ENCODE measurements around the gene CCDC134. TPM values are rescaled to one million over a fixed set of nuclear protein-coding genes. Genes with fewer than 3 reads are reported as not detected.

Gene CCDC134
- total RNA-seq, 1 donor from 2014 or later, result 7.3 TPM

- Histone ChIP-seq H3K36me3 (no peaks in the 10 kb centered on the region), H3K27ac (peak overlapping the region; percentile 63), H3K27me3 (no peaks in the 10 kb centered on the region), H3K9me3 (no peaks in the 10 kb centered on the region), H3K4me1 (peaks cover 13% of the 10 kb centered on the region), H3K4me3 (no peak overlapping the region)
- DNase-seq, result no peak
- intact Hi-C loops (cut with DNase I), result loop anchor here (10.0 kb wide), 1 partner anchor 119 kb away; the partner anchor contains the start of gene CENPM
- ATAC-seq, result no peak
- TF ChIP-seq CTCF (IDR thresholded peaks at IDR 0.05), result no peak
These were observed 24.9 kb downstream of the CCDC134 start for GRCh38 chr22:41825376-41825775.

DNA sequence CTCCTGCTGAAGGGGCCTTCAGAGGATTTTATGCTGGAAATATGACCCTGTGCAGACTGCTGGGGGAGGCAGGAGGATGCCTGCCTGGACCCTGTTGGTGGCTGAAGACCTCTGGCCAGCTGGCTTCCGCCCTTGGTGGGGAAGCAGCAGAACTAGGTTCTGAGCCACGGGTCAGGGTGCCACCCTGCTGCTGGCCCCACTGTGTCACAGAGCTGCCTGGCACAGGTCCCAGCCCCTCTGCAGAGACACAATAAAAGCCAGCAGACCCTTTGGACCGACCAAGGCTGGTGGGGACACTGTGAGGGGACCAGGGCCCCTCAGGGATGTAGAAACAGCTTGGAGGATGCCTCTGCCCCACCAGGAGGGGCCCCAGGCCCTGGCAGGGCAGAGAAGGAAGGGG is 25.5 kb downstream of the CCDC134 start:
- Histone ChIP-seq H3K27ac (peak overlapping the region; percentile 63), H3K4me1 (peaks cover 13% of the 10 kb centered on the region), H3K36me3 (no peaks in the 10 kb centered on the region), H3K27me3 (no peaks in the 10 kb centered on the region), H3K9me3 (no peaks in the 10 kb centered on the region), H3K4me3 (no peak overlapping the region)
- DNase-seq (no peak), ATAC-seq (no peak)
- TF ChIP-seq CTCF (IDR thresholded peaks at IDR 0.05), result no peak
- intact Hi-C loops (cut with DNase I), result loop anchor here (10.0 kb wide), 1 partner anchor 119 kb away; the partner anchor contains the start of gene CENPM

- intact Hi-C loops (cut with DNase I), result loop anchor here (10.0 kb wide), 1 partner anchor 118 kb away; the partner anchor contains the start of gene CENPM
- DNase-seq, result no peak
- peak; percentile 14 for ATAC-seq
- Histone ChIP-seq H3K36me3 (no peaks in the 10 kb centered on the region), H3K4me3 (no peak overlapping the region), H3K27ac (no peak overlapping the region), H3K9me3 (no peaks in the 10 kb centered on the region), H3K27me3 (no peaks in the 10 kb centered on the region), H3K4me1 (peaks cover 13% of the 10 kb centered on the region)
- TF ChIP-seq CTCF (IDR thresholded peaks at IDR 0.05), result no peak
These were observed 26.2 kb downstream of the CCDC134 start for GRCh38 chr22:41826430-41827383.

DNA sequence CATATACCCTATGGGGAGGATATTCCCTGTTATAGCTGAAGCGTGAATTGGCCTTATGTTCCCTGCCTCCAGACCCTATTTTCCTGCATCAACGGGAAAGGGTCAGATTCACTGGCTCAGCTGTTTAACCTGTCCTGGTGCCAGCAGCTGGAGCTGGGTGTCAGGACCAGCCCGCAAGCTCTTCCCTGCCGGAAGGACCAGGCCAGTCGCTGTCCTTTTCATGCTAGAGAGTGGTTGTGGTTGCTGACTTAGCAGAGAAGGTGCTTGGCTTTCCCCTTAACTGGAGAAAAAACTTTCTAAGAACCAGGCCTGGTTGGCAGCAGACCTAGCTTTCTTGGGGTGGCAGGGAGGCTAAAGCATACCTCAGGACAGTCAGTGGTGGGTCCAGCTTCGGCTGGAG is 27.2 kb downstream of the CCDC134 start:
- Histone ChIP-seq H3K27me3 (no peaks in the 10 kb centered on the region), H3K27ac (no peak overlapping the region), H3K4me3 (no peak overlapping the region), H3K4me1 (peaks cover 13% of the 10 kb centered on the region), H3K36me3 (no peaks in the 10 kb centered on the region), H3K9me3 (no peaks in the 10 kb centered on the region)
- intact Hi-C loops (cut with DNase I), result loop anchor here (10.0 kb wide), 1 partner anchor 117 kb away; the partner anchor contains the start of gene CENPM
- no peak for DNase-seq
- no peak for TF ChIP-seq CTCF (IDR thresholded peaks at IDR 0.05)
- ATAC-seq, result no peak

DNA sequence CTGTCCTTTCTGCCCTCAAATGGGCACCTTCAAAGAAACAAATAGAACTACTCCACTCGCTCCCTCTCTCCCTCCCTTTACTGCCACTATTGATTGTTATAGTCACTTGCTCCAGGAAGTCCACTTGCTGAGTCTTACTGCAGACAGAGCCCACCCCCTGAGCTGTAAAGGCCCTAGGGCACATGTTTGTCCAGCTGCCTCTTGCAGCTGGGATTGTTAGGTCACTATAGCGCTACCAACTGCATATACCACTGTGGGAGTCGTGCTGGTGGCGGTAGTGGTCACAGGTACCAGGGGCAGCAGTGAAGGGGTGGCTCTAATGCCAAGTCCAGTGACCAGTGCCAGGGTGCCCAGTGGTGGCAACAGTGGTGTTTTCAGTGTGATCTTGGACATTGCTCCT is 28.0 kb downstream of the CCDC134 start:
- intact Hi-C loops (cut with DNase I), result loop anchor here (10.0 kb wide), 1 partner anchor 116 kb away; the partner anchor contains the start of gene CENPM
- DNase-seq (no peak), ATAC-seq (no peak)
- Histone ChIP-seq H3K4me1 (peaks cover 13% of the 10 kb centered on the region), H3K36me3 (no peaks in the 10 kb centered on the region), H3K9me3 (no peaks in the 10 kb centered on the region), H3K27ac (no peak overlapping the region), H3K4me3 (no peak overlapping the region), H3K27me3 (no peaks in the 10 kb centered on the region)
- no peak for TF ChIP-seq CTCF (IDR thresholded peaks at IDR 0.05)
